Measurements from ENCODE around the gene TST.

- no peak for TF ChIP-seq POLR2AphosphoS5 (IDR thresholded peaks at IDR 0.05; ENCODE audit: low read depth, low read length)
- TF ChIP-seq POLR2A (IDR thresholded peaks at IDR 0.05; ENCODE audit: low read depth, low read length) = no peak
Measured at GRCh38 chr22:37018086-37018814, 997 bp downstream of the TST start.

All from GM12892 (cell line).